ENCODE measurements around the gene RASSF4. TPM values are rescaled to one million over a fixed set of nuclear protein-coding genes. Genes with fewer than 3 reads are reported as not detected.

RASSF4 gene
- total and polyA plus RNA-seq, 2 donors, result 17.9 to 50.0 TPM

DNA sequence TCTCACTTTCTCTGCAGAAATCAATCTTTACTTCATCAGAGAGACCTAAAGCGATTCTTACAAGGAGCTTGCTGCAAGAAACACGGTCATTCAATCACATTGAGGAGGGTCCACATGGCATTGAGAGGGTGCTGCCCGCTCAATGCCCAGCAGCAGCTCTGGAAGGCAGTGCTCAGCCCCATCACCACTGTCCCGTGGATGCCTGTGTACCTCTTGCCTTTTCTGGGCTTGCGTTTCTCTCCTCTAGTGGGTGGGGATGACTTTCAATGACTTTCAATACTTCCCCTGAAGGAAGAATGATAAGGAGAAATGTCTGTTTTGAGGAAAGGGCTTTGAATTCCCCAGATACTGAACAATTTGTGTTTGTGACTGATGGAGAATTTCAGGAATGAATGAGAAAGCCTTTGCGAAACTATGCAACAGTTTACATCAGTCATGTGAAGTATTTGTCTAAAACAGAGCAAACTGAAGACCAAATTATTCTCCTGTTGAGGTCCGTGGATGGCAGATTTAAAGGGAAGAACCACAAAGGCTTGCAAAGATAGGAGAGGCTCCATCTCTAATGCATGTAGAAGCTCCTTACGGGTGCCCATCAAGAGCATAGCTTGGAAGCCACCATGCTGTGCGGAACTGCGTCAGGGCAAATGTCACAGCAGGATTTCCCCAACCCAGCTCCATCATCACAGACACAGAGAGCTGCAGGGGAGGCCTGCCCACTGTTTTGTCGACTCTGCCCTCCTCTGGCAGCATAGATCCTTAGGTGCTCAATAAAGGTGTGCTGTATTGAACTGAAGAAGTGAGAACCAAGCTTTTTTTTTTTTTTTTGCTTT lies 34.5 kb downstream of the RASSF4 start:
- Histone ChIP-seq H3K4me1 (ENCODE audit: control insufficient read depth in 2 of 2, insufficient read depth in 2 of 2, low read length in 2 of 2) (peaks cover 22 to 49% of the 10 kb centered on the region in 2 donors), H3K27me3 (ENCODE audit: control insufficient read depth in 2 of 2, insufficient read depth in 1 of 2, low read length in 1 of 2) (peaks cover 0 to 6% of the 10 kb centered on the region in 2 donors), H3K4me3 (ENCODE audit: low read length in 2 of 2) (no peak overlapping the region), H3K27ac (ENCODE audit: low read depth in 1 of 2, low read length in 1 of 2) (no peak overlapping the region), H3K9me3 (ENCODE audit: control insufficient read depth in 2 of 2, insufficient read depth in 1 of 2, low read length in 1 of 2) (no peaks in the 10 kb centered on the region), H3K36me3 (ENCODE audit: control insufficient read depth in 2 of 2, insufficient read depth in 2 of 2, low read length in 1 of 2) (peaks cover 0 to 2% of the 10 kb centered on the region in 2 donors)
- 96% methylated on average over 11 of the region's 11 CpGs for WGBS
- DNase-seq (ENCODE audit: low read depth in 6 of 9, low spot score in 9 of 9), result no peak

DNA sequence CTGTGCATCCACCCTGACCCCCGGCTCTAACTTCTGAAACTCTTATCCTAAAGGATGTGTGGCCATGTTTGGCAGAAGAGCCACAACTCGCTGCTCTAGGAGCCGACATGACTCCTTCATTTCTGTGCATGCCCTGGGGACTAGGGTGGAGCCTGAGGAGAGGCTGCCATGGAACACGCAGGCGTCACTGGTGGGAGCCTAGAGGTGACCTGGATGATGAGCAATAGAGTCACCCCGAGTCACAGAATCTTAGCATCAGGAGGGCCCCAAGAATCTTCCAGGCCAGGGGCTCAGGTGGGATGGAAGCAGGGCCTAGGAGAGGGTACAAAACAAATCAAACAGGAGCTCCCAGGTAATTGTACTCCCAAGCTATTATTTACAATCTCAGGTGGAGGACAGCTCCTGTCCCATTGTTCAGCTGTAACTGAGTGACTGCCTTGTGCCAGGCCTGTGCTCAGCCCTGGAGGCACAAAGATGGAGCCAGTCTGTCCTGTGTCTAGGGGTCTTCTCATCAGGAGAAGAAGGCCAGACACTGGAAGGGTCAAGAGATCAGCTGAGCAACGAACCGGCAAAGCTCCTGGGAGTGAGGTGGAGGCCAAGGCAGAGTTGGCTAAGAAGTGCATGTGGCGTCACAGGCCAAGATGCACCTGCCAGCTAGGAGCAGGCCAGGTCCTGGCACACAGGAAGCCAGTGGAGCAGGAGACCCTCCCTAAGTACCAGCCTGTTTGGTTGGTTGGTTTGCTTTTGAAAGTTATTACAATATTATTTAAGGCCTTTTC lies 35.3 kb downstream of the RASSF4 start:
- 88% methylated on average over 9 of the region's 9 CpGs for WGBS
- peaks cover 0 to 2% of the 10 kb centered on the region in 2 donors for H3K36me3 ChIP-seq (ENCODE audit: control insufficient read depth in 2 of 2, insufficient read depth in 2 of 2, low read length in 1 of 2)
- peaks cover 0 to 6% of the 10 kb centered on the region in 2 donors for H3K27me3 ChIP-seq (ENCODE audit: control insufficient read depth in 2 of 2, insufficient read depth in 1 of 2, low read length in 1 of 2)
- H3K4me1 ChIP-seq (ENCODE audit: control insufficient read depth in 2 of 2, insufficient read depth in 2 of 2, low read length in 2 of 2), result peaks cover 22 to 46% of the 10 kb centered on the region in 2 donors
- H3K4me3 ChIP-seq (ENCODE audit: low read length in 2 of 2), result no peak overlapping the region
- H3K9me3 ChIP-seq (ENCODE audit: control insufficient read depth in 2 of 2, insufficient read depth in 1 of 2, low read length in 1 of 2), result no peaks in the 10 kb centered on the region
- H3K27ac ChIP-seq (ENCODE audit: low read depth in 1 of 2, low read length in 1 of 2), result peak overlapping the region in 1 of 2 donors; percentile 15
- DNase-seq (ENCODE audit: low read depth in 6 of 9, low spot score in 9 of 9), result no peak

DNA sequence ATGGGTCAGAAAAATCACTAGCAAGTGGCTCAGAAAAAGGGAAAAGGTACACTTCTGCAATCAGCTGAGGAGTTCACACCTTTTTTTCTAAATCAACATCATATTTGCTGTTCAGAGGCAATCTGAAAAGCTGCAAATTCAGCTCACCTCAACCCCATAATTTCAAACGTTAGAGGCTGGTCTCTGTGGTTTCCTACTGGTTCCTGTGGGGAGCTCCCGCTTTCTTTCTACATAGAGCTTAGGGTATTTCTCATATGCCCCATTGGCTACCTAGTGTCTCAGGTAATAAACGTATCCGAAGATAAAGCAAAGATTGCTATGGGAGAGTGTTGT lies 35.9 kb downstream of the RASSF4 start:
- Histone ChIP-seq H3K4me3 (ENCODE audit: low read length in 2 of 2) (no peak overlapping the region), H3K9me3 (ENCODE audit: control insufficient read depth in 2 of 2, insufficient read depth in 1 of 2, low read length in 1 of 2) (no peaks in the 10 kb centered on the region), H3K27ac (ENCODE audit: low read depth in 1 of 2, low read length in 1 of 2) (peak overlapping the region in 1 of 2 donors; percentile 71), H3K36me3 (ENCODE audit: control insufficient read depth in 2 of 2, insufficient read depth in 2 of 2, low read length in 1 of 2) (peaks cover 0 to 2% of the 10 kb centered on the region in 2 donors), H3K4me1 (ENCODE audit: control insufficient read depth in 2 of 2, insufficient read depth in 2 of 2, low read length in 2 of 2) (peaks cover 26 to 46% of the 10 kb centered on the region in 2 donors), H3K27me3 (ENCODE audit: control insufficient read depth in 2 of 2, insufficient read depth in 1 of 2, low read length in 1 of 2) (peaks cover 0 to 6% of the 10 kb centered on the region in 2 donors)
- DNase-seq (ENCODE audit: low read depth in 6 of 9, low spot score in 9 of 9), result peak in 1 of 9 donors; percentile 64
- WGBS, result 6% methylated on average over 4 of the region's 4 CpGs

DNA sequence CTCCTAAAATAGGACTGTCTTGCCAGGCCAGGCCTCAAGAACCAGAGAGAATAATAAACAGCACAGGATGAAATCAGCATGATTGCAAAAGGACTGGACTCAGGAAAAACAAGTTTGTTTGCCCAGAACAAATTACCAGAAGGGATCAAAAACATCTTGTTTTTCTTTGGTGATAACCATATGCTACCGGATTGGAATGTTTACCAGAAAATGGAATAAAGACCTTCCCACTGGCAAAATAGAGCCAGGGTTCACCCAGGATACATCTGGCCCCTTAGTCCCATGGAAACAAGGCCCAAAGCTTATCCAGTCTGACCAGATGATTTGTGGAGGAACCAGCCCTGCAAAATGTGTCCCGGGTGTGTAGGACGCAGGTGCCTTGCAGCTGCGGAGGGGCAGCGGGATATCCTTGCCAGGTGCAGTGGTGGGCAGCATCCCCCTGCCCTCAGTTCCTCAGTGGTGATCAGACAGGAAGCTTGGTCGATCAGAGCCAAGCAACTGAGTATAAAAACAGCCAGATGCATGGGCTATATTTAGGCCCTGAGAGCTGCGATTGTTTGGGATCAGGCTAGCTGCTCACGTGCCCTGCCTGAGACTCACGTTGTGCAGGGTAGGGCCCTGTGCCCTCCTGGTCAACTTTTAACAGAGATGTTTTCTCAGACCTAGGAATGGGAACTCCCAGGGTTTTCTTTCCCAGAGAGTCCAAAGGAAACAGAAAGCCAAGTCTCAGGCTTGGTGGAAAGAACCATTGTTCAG lies 36.5 kb downstream of the RASSF4 start:
- DNase-seq (ENCODE audit: low read depth in 6 of 9, low spot score in 9 of 9), result peak in 3 of 9 donors; percentile 50 to 70 (median 52)
- peaks cover 26 to 44% of the 10 kb centered on the region in 2 donors for H3K4me1 ChIP-seq (ENCODE audit: control insufficient read depth in 2 of 2, insufficient read depth in 2 of 2, low read length in 2 of 2)
- H3K4me3 ChIP-seq (ENCODE audit: low read length in 2 of 2), result no peak overlapping the region
- H3K9me3 ChIP-seq (ENCODE audit: control insufficient read depth in 2 of 2, insufficient read depth in 1 of 2, low read length in 1 of 2), result no peaks in the 10 kb centered on the region
- peaks cover 0 to 2% of the 10 kb centered on the region in 2 donors for H3K36me3 ChIP-seq (ENCODE audit: control insufficient read depth in 2 of 2, insufficient read depth in 2 of 2, low read length in 1 of 2)
- H3K27me3 ChIP-seq (ENCODE audit: control insufficient read depth in 2 of 2, insufficient read depth in 1 of 2, low read length in 1 of 2), result peaks cover 0 to 6% of the 10 kb centered on the region in 2 donors
- WGBS, result 7% methylated on average over 9 of the region's 9 CpGs
- peak overlapping the region; percentile 57 to 71 for H3K27ac ChIP-seq (ENCODE audit: low read depth in 1 of 2, low read length in 1 of 2)

DNA sequence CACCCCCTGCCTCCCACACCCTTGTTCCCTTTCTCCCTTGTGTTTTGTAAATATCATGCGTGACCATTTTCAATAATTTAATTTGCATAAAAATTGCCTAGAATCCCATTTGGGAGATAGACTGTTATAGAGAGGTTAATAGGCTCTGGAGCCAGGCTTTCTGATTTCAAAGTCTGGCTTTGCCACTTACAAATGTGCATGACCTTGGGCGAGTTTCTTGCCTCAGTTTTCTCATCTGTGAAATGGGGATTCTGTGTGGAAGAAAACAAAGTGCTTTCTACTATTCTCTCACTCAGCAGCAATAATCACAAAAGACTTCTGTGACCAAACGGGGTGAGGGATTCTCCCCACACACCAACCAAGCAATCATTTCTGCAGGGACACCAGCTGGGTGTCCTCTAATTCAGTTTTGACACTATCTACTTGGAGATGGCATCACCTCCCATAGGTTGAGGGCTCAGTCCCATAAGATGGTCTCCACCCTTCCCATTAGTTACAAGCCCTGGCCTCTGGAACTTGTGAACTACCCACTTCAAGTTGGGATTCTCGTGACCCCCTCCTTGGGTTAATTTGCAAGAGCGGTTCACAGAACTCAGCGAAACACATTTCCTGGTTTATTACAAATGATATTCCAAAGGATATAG lies 37.6 kb downstream of the RASSF4 start:
- DNase-seq (ENCODE audit: low read depth in 6 of 9, low spot score in 9 of 9), result no peak
- WGBS, result 98% methylated on average over 6 of the region's 6 CpGs
- H3K4me3 ChIP-seq (ENCODE audit: low read length in 2 of 2), result no peak overlapping the region
- peaks cover 26 to 44% of the 10 kb centered on the region in 2 donors for H3K4me1 ChIP-seq (ENCODE audit: control insufficient read depth in 2 of 2, insufficient read depth in 2 of 2, low read length in 2 of 2)
- H3K27ac ChIP-seq (ENCODE audit: low read depth in 1 of 2, low read length in 1 of 2), result peak overlapping the region in 1 of 2 donors; percentile 33
- H3K27me3 ChIP-seq (ENCODE audit: control insufficient read depth in 2 of 2, insufficient read depth in 1 of 2, low read length in 1 of 2), result peaks cover 0 to 6% of the 10 kb centered on the region in 2 donors
- peaks cover 0 to 2% of the 10 kb centered on the region in 2 donors for H3K36me3 ChIP-seq (ENCODE audit: control insufficient read depth in 2 of 2, insufficient read depth in 2 of 2, low read length in 1 of 2)
- H3K9me3 ChIP-seq (ENCODE audit: control insufficient read depth in 2 of 2, insufficient read depth in 1 of 2, low read length in 1 of 2), result no peaks in the 10 kb centered on the region

DNA sequence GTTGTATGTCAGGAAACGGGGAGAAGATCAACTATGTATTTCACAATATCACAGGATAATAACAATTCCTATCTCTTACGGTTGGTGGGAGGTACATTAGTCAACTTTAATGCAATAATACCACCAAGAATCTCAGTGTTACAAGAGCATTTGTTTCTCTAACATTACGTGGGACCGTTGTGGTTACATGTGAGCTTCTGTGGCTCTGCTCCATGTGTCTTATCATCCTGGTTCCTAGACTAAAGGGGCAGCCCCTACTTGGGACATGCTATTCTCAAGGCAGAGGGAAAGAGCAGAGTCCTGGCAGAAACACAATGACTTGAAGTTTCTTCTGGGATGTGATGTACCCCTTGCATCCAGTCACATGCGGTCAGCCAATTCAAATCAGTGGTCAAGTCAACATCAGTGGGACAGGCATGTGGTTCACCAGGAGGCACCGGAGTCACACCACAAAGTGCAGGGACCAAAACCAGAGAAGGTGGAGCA lies 38.6 kb downstream of the RASSF4 start:
- H3K27ac ChIP-seq (ENCODE audit: low read depth in 1 of 2, low read length in 1 of 2), result no peak overlapping the region
- no peak for DNase-seq (ENCODE audit: low read depth in 6 of 9, low spot score in 9 of 9)
- 95% methylated on average over 6 of the region's 6 CpGs for WGBS

DNA sequence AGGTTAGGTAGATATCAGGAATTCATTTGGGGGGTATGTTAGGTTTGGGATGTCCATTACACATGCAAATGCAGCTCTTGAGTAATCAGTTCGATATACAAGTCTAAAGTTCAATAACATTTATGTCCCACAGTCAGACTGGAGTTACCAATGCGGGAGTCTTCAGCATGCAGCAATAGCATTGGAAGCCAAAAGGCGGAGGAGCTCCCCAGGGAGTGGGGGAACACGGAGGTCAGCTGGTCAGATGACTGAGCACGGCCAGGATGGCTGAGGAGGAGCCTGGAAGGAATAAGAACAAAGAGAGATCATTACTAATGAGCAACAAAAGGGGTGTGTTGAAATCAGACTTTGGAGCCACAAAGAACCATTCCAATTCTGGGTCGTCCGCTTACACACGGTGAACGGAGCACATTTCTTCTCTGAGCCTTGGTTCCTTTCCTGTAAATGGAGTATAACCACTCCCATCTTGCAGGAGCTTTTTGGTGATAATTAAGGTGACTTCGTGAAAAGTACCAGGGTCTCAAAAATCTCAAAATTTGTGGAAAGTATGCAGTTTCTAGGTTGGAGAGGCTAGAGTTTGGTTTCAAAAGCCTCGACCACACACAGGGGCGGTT lies 40.6 kb downstream of the RASSF4 start:
- peak overlapping the region; percentile 67 to 76 for H3K4me3 ChIP-seq (ENCODE audit: low read length in 2 of 2)
- peaks cover 9 to 19% of the 10 kb centered on the region in 2 donors for H3K36me3 ChIP-seq (ENCODE audit: control insufficient read depth in 2 of 2, insufficient read depth in 2 of 2, low read length in 1 of 2)
- H3K27me3 ChIP-seq (ENCODE audit: control insufficient read depth in 2 of 2, insufficient read depth in 1 of 2, low read length in 1 of 2), result no peaks in the 10 kb centered on the region
- peak overlapping the region; percentile 88 to 95 for H3K27ac ChIP-seq (ENCODE audit: low read depth in 1 of 2, low read length in 1 of 2)
- peak in 1 of 9 donors; percentile 75 for DNase-seq (ENCODE audit: low read depth in 6 of 9, low spot score in 9 of 9)
- H3K4me1 ChIP-seq (ENCODE audit: control insufficient read depth in 2 of 2, insufficient read depth in 2 of 2, low read length in 2 of 2), result peaks cover 27 to 44% of the 10 kb centered on the region in 2 donors
- 33% methylated on average over 12 of the region's 12 CpGs for WGBS
- peaks cover 0 to 3% of the 10 kb centered on the region in 2 donors for H3K9me3 ChIP-seq (ENCODE audit: control insufficient read depth in 2 of 2, insufficient read depth in 1 of 2, low read length in 1 of 2)

More for the DNA sequence above, 38.6 kb downstream of the RASSF4 start:
- Histone ChIP-seq H3K9me3 (ENCODE audit: control insufficient read depth in 2 of 2, insufficient read depth in 1 of 2, low read length in 1 of 2) (peaks cover 0 to under 1% of the 10 kb centered on the region in 2 donors), H3K4me3 (ENCODE audit: low read length in 2 of 2) (no peak overlapping the region), H3K27me3 (ENCODE audit: control insufficient read depth in 2 of 2, insufficient read depth in 1 of 2, low read length in 1 of 2) (peaks cover 0 to 4% of the 10 kb centered on the region in 2 donors), H3K4me1 (ENCODE audit: control insufficient read depth in 2 of 2, insufficient read depth in 2 of 2, low read length in 2 of 2) (peaks cover 28 to 44% of the 10 kb centered on the region in 2 donors), H3K36me3 (ENCODE audit: control insufficient read depth in 2 of 2, insufficient read depth in 2 of 2, low read length in 1 of 2) (peaks cover 0 to 1% of the 10 kb centered on the region in 2 donors)

Measured in thymus (tissue), 11 donors.